ENCODE results near the gene FA2H. TPM values are rescaled to one million over a fixed set of nuclear protein-coding genes. Genes with fewer than 3 reads are reported as not detected.

Gene FA2H
- total and polyA plus RNA-seq, 7 donors = 0.71 to 31.0 (median 6.0) TPM; not detected in 2

DNA sequence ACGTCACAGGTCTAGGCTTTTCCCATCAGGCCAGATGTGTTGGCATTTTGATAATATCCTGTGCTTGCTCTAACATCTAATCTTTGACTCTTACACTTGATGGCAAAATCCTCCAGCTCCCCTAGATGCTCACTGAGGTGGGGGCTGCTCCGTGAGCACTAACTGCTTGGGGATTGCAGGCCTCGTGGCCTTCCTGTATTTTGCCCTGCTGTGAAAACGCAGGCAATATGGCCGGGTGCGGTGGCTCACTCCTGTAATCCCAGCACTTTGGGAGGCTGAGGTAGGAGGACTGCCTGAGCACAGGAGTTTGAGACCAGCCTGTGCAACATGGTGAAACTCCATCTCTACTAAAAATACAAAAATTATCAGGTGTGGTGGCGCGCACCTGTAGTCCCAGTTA lies 64.2 kb downstream of the FA2H start:
- no peaks in the 10 kb centered on the region for H3K27me3 ChIP-seq
- TF ChIP-seq POLR2A (IDR thresholded peaks at IDR 0.05) (no peak), POLR2AphosphoS5 (IDR thresholded peaks at IDR 0.05) (no peak), EP300 (IDR thresholded peaks at IDR 0.05) (no peak)
- TF ChIP-seq, protein P1, sequence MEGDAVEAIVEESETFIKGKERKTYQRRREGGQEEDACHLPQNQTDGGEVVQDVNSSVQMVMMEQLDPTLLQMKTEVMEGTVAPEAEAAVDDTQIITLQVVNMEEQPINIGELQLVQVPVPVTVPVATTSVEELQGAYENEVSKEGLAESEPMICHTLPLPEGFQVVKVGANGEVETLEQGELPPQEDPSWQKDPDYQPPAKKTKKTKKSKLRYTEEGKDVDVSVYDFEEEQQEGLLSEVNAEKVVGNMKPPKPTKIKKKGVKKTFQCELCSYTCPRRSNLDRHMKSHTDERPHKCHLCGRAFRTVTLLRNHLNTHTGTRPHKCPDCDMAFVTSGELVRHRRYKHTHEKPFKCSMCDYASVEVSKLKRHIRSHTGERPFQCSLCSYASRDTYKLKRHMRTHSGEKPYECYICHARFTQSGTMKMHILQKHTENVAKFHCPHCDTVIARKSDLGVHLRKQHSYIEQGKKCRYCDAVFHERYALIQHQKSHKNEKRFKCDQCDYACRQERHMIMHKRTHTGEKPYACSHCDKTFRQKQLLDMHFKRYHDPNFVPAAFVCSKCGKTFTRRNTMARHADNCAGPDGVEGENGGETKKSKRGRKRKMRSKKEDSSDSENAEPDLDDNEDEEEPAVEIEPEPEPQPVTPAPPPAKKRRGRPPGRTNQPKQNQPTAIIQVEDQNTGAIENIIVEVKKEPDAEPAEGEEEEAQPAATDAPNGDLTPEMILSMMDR (IDR thresholded peaks at IDR 0.05) = no peak

DNA sequence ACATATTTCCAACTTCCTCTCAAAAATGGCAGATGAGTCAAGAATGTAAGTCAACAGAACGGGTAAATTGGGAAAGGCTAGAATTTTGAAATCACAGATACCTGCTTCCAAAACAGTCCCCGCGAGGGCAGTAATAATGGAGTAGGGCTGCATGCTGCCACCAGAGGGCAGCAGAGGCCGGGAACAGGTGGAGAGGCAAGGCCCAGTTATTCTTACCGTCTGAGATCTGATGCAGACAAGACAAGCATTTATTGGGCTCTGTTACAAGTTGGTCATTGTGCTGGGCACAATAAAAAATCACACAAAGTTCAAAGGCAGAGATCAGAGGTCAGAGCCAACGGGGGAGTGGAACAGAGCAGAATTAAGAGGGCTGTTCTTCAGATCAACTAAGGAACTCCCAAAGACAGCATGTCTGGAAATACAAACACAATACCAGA lies 65.2 kb downstream of the FA2H start:
- Histone ChIP-seq H3K27me3 (no peaks in the 10 kb centered on the region), H3K36me3 (no peaks in the 10 kb centered on the region), H3K27ac (peak overlapping the region in 1 of 4 donors; percentile 4), H3K9me3 (no peaks in the 10 kb centered on the region), H3K4me3 (no peak overlapping the region), H3K4me1 (no peaks in the 10 kb centered on the region)
- DNase-seq = peak; percentile 85
- no peak for TF ChIP-seq POLR2A (IDR thresholded peaks at IDR 0.05)
- TF ChIP-seq, protein P1 (IDR thresholded peaks at IDR 0.05) = peak; percentile 84 to 95 (median 92)
- intact Hi-C loops (cut with DNase I) = loop anchor here (2.0 kb wide), 1 partner anchor 153 kb away; no protein-coding TSS in a partner anchor
- 1 to 2% methylated on average over 6 of the region's 6 CpGs for WGBS, 2 donors

More for the DNA sequence above, 64.2 kb downstream of the FA2H start:
- Histone ChIP-seq H3K4me1 (no peaks in the 10 kb centered on the region), H3K27ac (no peak overlapping the region), H3K36me3 (no peaks in the 10 kb centered on the region), H3K4me3 (no peak overlapping the region), H3K9me3 (no peaks in the 10 kb centered on the region)
- WGBS, 2 donors = 95 to 97% methylated on average over 8 of the region's 8 CpGs
- no peak for DNase-seq
- intact Hi-C loops (cut with DNase I) = no loop called here

DNA sequence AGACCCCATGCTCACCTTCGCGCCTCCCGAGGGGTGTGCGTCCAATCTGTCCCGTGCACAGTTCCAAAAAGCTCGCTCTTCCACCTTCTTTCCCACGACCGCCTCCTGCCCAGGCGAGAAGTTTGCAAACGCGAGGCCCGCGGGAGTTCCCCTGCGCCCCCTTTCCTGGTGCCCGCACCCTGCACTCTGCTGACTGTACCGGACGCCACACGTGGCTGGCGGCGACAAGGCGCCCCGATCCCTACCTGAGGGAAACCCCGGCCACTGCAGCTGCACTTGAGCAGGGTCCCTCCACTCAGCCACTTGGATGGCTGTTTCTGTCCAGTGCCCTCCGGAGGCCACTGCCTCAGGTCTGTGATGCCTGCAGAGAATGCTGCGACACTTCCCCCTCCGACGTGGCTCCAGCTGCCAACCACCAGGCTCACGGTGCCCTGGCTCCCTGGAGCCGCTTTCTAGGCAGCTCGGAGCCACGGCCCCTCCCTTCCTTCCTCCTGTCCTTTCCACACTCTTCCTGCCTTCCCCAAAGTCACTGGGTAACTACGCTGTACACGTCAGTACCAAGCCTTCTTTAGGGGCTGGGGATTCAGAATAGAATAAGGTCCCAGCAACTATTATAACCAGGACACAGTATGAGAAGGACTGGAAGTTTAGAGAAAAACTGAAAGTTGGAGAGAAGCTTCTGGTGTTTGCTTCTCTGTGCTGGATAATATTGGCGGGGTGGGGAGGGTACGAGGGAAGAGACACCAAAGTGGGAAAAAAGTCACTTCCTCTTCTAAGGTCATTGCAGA lies 74.0 kb downstream of the FA2H start, which contains the start of gene MLKL:
Gene MLKL, minus strand, starts transcription at position 425 of the 788 bp plus-strand sequence. CDS start 5,105 bp downstream, outside the sequence.
- TF ChIP-seq POLR2A (IDR thresholded peaks at IDR 0.05) = peak in 1 of 2 donors; percentile 36
- no peak for TF ChIP-seq EP300 (IDR thresholded peaks at IDR 0.05)
- peak in 3 of 4 donors; percentile 32 to 66 (median 47) for TF ChIP-seq POLR2AphosphoS5 (IDR thresholded peaks at IDR 0.05)
- DNase-seq = peak; percentile 82
- Histone ChIP-seq H3K36me3 (no peaks in the 10 kb centered on the region), H3K27me3 (no peaks in the 10 kb centered on the region), H3K9me3 (no peaks in the 10 kb centered on the region), H3K4me3 (peak within 1 kb of the TSS; percentile 56 to 78 (median 64)), H3K27ac (peak within 1 kb of the TSS; percentile 73 to 85 (median 79)), H3K4me1 (peaks cover 0 to 23% (median 4%) of the 10 kb centered on the region in 4 donors)
- WGBS, 2 donors = 0 to 2% methylated on average over 35 of the region's 35 CpGs
- intact Hi-C loops (cut with DNase I) = no loop called here

DNA sequence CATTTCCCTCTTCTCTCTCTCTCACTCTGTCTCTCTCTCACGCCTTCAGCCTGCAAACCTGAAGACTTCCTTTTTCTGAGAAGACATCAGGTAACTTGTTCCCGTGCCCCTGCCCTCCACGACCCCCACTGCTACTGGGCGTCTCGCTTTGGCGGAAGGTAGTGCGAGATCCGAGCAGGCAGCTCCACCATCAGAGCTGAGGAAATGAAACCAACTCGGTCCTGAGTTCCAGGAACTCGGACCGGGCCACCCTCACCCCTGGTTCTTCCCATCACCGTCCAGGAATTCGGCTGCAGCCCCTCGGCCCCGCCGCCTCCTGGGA lies 74.5 kb downstream of the FA2H start:
- H3K27me3 ChIP-seq = no peaks in the 10 kb centered on the region
- DNase-seq = no peak
- 1% methylated on average over 16 of the region's 16 CpGs for WGBS, 2 donors
- H3K4me3 ChIP-seq = peak overlapping the region; percentile 56 to 78 (median 64)
- peak overlapping the region; percentile 73 to 85 (median 79) for H3K27ac ChIP-seq
- TF ChIP-seq POLR2A (IDR thresholded peaks at IDR 0.05) = no peak
- TF ChIP-seq EP300 (IDR thresholded peaks at IDR 0.05) = no peak
- TF ChIP-seq POLR2AphosphoS5 (IDR thresholded peaks at IDR 0.05) = no peak
- TF ChIP-seq, protein P1 (IDR thresholded peaks at IDR 0.05) = no peak
- peaks cover 0 to 23% (median 4%) of the 10 kb centered on the region in 4 donors for H3K4me1 ChIP-seq
- intact Hi-C loops (cut with DNase I) = no loop called here
- no peaks in the 10 kb centered on the region for H3K9me3 ChIP-seq
- no peaks in the 10 kb centered on the region for H3K36me3 ChIP-seq

DNA sequence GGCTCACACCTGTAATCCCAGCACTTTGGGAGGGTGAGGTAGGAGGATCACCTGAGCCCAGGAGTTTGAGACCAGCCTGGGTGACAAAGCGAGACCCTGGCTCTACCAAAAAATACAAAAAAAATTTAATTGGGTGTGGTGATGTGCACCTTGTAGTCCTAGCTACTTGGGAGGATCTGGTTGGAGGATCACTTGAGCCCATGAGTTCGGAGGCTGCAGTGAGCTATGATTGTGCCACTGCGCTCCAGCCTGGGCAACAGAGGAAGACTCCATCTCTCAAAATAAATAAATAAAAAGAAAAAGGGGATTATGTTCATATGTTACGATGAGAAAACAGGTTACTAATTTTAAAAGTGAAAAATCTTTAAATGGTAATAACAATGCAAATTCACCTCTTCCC lies 75.0 kb downstream of the FA2H start:
- Histone ChIP-seq H3K9me3 (no peaks in the 10 kb centered on the region), H3K36me3 (no peaks in the 10 kb centered on the region), H3K4me3 (peak overlapping the region; percentile 56 to 78 (median 64)), H3K27ac (peak overlapping the region; percentile 73 to 85 (median 79)), H3K4me1 (peaks cover 0 to 23% (median 4%) of the 10 kb centered on the region in 4 donors), H3K27me3 (no peaks in the 10 kb centered on the region)
- TF ChIP-seq, protein P1 (IDR thresholded peaks at IDR 0.05) = no peak
- no peak for TF ChIP-seq POLR2A (IDR thresholded peaks at IDR 0.05)
- TF ChIP-seq EP300 (IDR thresholded peaks at IDR 0.05) = no peak
- no peak for TF ChIP-seq POLR2AphosphoS5 (IDR thresholded peaks at IDR 0.05)
- intact Hi-C loops (cut with DNase I) = no loop called here
- no peak for DNase-seq
- WGBS, 2 donors = 60 to 67% methylated on average over 4 of the region's 4 CpGs

Measured in sigmoid colon (tissue), 7 donors.